GM12801 (cell line): Measurements from ENCODE around the gene TEX22.

Experiments
- TF ChIP-seq, protein P1 (sequence below): IDR thresholded peaks from one replicate; pipeline ENCODE4 v1.5.1; 2011; ENCODE audit warnings: control low read depth; ENCODE audit not compliant: insufficient read length; ENCODE audit errors: extremely low read depth

Gene TEX22

GRCh38 chr14:105392131-105393090 is 5.9 kb upstream of the TEX22 start:
- TF ChIP-seq, protein P1, sequence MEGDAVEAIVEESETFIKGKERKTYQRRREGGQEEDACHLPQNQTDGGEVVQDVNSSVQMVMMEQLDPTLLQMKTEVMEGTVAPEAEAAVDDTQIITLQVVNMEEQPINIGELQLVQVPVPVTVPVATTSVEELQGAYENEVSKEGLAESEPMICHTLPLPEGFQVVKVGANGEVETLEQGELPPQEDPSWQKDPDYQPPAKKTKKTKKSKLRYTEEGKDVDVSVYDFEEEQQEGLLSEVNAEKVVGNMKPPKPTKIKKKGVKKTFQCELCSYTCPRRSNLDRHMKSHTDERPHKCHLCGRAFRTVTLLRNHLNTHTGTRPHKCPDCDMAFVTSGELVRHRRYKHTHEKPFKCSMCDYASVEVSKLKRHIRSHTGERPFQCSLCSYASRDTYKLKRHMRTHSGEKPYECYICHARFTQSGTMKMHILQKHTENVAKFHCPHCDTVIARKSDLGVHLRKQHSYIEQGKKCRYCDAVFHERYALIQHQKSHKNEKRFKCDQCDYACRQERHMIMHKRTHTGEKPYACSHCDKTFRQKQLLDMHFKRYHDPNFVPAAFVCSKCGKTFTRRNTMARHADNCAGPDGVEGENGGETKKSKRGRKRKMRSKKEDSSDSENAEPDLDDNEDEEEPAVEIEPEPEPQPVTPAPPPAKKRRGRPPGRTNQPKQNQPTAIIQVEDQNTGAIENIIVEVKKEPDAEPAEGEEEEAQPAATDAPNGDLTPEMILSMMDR = no peak

DNA sequence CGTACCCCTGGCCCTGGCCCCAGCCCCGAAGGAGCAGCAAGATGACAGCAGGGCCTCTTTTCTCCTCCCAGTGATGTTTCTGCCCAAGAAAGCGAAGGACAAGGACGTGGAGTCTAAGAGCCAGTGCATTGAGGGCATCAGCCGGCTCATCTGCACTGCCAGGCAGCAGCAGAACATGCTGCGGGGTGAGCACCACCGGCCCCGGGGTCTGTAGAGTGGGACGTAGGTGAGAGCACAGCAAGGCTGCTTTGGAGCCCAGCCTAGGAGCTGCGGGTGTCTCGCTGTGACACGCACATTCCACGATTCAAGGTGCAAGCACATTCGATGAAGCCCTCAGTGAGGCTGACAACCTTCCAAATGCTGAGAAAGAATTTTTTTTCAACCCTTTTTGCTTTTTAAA is 5.2 kb upstream of the TEX22 start:
- TF ChIP-seq, protein P1 = no peak

DNA sequence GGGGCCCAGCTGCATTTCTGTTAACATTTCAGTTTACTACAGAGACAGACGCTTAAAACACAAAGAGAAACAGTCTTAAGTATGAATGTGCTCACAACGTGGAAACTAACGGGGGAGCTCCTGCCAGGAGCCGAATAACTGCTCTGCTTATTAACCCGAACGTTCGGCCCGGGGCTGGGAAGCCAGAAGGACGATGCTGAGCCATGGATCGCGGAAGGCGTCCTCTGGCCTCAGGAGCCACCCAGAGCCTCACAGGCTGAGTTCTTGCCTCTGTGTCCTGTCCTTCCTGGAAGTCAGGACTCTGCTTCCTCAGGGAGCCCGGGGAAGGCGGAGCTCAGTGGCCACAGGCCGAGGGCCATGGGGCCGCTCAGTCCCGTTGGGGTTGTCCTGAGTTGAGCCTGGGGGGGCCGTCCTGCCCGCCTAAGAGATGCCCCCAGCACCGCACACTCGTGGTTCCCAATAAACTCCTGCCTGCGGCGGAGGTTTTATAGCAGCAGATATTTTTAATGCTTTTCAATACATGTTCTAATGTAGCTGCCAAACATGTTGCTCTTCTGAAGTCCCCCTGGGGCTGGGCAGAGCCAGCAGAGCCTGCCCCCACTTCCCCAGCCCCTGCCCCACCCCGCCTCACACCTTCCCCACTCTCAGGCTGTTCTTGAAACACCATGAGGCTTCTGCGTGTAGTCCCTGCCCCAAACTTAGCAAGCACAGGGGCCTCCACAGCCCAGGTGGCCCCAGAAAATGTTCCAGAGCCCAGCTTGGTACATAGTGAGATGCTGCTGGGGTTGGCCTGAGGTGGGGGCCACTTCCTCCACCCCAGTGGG is 3.4 kb upstream of the TEX22 start:
- TF ChIP-seq, protein P1 = no peak

DNA sequence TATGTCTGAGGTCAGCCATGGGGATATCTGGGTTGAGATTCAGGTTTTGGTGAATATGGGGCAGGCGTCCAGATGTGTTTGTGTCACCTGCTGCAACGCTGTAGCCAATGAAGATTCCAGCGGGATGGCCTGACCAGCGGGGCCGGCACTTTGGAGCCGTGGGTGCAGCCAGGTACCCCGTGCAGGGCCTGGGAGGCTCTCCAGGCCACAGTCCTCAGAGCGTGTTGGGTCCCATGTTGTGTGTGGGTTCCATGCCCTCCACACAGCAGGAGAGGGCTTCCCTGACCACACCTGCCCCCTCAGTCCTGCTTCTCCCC is 2.8 kb upstream of the TEX22 start:
- TF ChIP-seq, protein P1 = no peak

- TF ChIP-seq, protein P1 = no peak
These were observed 897 bp upstream of the TEX22 start for GRCh38 chr14:105397350-105397931.

DNA sequence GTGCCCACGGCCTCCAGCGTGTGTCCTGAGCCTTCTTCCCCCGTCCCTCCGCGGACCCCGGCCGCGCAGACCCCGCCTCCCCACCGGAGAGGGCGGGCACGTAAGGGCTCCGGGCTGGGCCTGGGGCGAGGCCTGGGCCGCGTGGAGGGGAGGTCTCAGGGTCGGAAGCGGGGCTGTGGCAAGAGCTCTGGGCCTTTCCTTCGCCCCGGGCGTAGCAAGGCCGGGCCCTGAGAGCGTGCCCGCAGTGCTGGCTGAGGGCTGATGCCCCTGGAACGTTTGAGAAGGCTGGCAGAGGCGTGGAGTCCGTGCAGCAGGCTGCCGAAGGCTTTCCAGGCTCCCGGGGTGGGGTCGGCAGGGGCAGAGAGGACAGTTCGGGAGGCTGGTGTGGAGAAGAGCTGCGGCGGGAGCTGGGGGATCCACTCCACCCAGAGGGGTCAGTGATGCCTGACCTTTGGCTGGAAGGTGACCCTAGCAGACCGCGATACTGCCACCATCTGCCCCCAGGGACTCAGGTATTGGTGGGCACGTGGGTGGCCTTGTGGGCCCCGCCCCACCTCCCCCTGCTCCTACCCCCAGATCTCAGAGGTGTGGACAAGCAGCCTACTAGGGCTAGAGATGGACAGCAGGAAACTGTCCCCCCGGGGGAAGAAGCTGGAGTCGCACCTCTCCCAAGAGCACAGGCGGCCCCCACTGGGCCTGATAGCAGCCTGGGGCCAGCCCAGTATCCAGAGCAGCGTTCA is 558 bp downstream of the TEX22 start:
- TF ChIP-seq, protein P1 = no peak

DNA sequence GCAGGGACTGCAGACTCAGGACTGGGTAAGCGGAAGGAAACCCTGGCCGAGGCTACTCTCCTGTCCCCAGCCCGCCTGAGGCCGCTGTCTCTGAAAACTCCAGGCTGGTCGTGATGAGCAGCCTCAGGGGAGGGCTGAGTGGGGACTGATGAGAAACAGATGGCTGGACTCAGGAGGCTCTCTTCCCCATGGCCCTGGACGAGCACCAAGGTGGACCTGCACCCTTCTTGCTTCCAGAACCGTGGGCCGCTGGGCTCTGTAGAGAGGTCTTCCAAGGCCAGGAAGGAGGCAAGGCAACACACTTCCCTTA is 1.1 kb downstream of the TEX22 start:
- TF ChIP-seq, protein P1 = no peak
